MM.1S (cell line): ENCODE data around the gene AMY1B.
"Not testable (repeated sequence)": the region's sequence is repeated elsewhere in the genome, so short reads cannot be mapped to it uniquely, and the experiment has no call there.

Experiments
- CTCF ChIP-seq: fragments of 300-600 bp; sonication (generic); IDR thresholded peaks from 2 replicates; pipeline ENCODE4 v1.5.1; 2016; ENCODE audit warnings: antibody characterized with exemption, low read length, mixed read lengths
- EZH2 ChIP-seq: fragments of 300-600 bp; sonication (generic); optimal IDR thresholded peaks from 2 replicates; pipeline ENCODE3; 2017; ENCODE audit warnings: low read depth, mild to moderate bottlenecking, antibody characterized with exemption, low read length, mixed read lengths
- EZH2phosphoT487 ChIP-seq: fragments of 300-600 bp; sonication (generic); IDR thresholded peaks from 2 replicates; pipeline ENCODE4 v1.6.1; 2018; ENCODE audit warnings: antibody characterized with exemption, low read length

GRCh38 chr1:103654133-103654532, 41.9 kb downstream of the AMY1B start:
- TF ChIP-seq CTCF, EZH2phosphoT487, EZH2: not testable (repeated sequence)
